ENCODE results near the gene RAB1B. TPM values are rescaled to one million over a fixed set of nuclear protein-coding genes. Genes with fewer than 3 reads are reported as not detected.

RAB1B gene
- total RNA-seq, 2 donors from 2014 or later: 122 to 126 TPM

- Histone ChIP-seq H3K4me1 (ENCODE audit: control insufficient read depth, insufficient read depth, low read length) (no peaks in the 10 kb centered on the region), H3K27me3 (ENCODE audit: control insufficient read depth, insufficient read depth, low read length, poor library complexity, severe bottlenecking) (no peaks in the 10 kb centered on the region), H3K4me3 (ENCODE audit: low read length) (no peak overlapping the region), H3K9ac (ENCODE audit: extremely low read depth, low read length, poor library complexity, severe bottlenecking) (no peak overlapping the region), H3K27ac (ENCODE audit: low read depth, low read length) (no peak overlapping the region), H3K9me3 (ENCODE audit: control insufficient read depth, low read length) (no peaks in the 10 kb centered on the region), H3K36me3 (ENCODE audit: control insufficient read depth, insufficient read depth, low read length) (peaks cover 48% of the 10 kb centered on the region)
- no peaks in the 10 kb centered on the region for H3K27me3 Mint-ChIP-seq (ENCODE audit: insufficient read depth)
- no peak overlapping the region for H3K4me3 Mint-ChIP-seq
- H3K9me3 Mint-ChIP-seq: no peaks in the 10 kb centered on the region
- no peak for DNase-seq
- H3K36me3 Mint-ChIP-seq (ENCODE audit: low read depth): peaks cover 69% of the 10 kb centered on the region
- 89 to 92% methylated on average over 5 to 7 of the region's 7 CpGs for WGBS, 2 experiments (ENCODE audit: insufficient coverage in 1 of 2, insufficient read length in 1 of 2)
- TF ChIP-seq CTCF (conservative IDR thresholded peaks at IDR 0.05): no peak
- peaks cover 3% of the 10 kb centered on the region for H3K4me1 Mint-ChIP-seq
- H3K27ac Mint-ChIP-seq: peak overlapping the region; percentile 42
Observed at GRCh38 chr11:66231561-66231960, 36.9 kb upstream of the RAB1B start.

- H3K27ac Mint-ChIP-seq: no peak overlapping the region
- H3K27me3 Mint-ChIP-seq (ENCODE audit: insufficient read depth): no peaks in the 10 kb centered on the region
- H3K4me3 Mint-ChIP-seq: no peak overlapping the region
- no peaks in the 10 kb centered on the region for H3K9me3 Mint-ChIP-seq
- Histone ChIP-seq H3K4me1 (ENCODE audit: control insufficient read depth, insufficient read depth, low read length) (no peaks in the 10 kb centered on the region), H3K9ac (ENCODE audit: extremely low read depth, low read length, poor library complexity, severe bottlenecking) (no peak overlapping the region), H3K4me3 (ENCODE audit: low read length) (no peak overlapping the region), H3K27ac (ENCODE audit: low read depth, low read length) (no peak overlapping the region), H3K9me3 (ENCODE audit: control insufficient read depth, low read length) (no peaks in the 10 kb centered on the region), H3K27me3 (ENCODE audit: control insufficient read depth, insufficient read depth, low read length, poor library complexity, severe bottlenecking) (no peaks in the 10 kb centered on the region), H3K36me3 (ENCODE audit: control insufficient read depth, insufficient read depth, low read length) (peaks cover 44% of the 10 kb centered on the region)
- no peak for DNase-seq
- H3K4me1 Mint-ChIP-seq: peaks cover 3% of the 10 kb centered on the region
- WGBS, 2 experiments (ENCODE audit: insufficient coverage in 1 of 2, insufficient read length in 1 of 2): 95 to 96% methylated on average over 10 to 11 of the region's 11 CpGs
- no peak for TF ChIP-seq CTCF (conservative IDR thresholded peaks at IDR 0.05)
- peaks cover 64% of the 10 kb centered on the region for H3K36me3 Mint-ChIP-seq (ENCODE audit: low read depth)
Observed at GRCh38 chr11:66232769-66233168, 35.7 kb upstream of the RAB1B start.

GRCh38 chr11:66233301-66233700, 35.1 kb upstream of the RAB1B start:
- Mint-ChIP-seq H3K4me3 (no peak overlapping the region), H3K27ac (no peak overlapping the region), H3K4me1 (peaks cover 2% of the 10 kb centered on the region), H3K27me3 (ENCODE audit: insufficient read depth) (no peaks in the 10 kb centered on the region), H3K9me3 (no peaks in the 10 kb centered on the region), H3K36me3 (ENCODE audit: low read depth) (peaks cover 60% of the 10 kb centered on the region)
- 90 to 91% methylated on average over 1 to 5 of the region's 5 CpGs for WGBS, 2 experiments (ENCODE audit: insufficient coverage in 1 of 2, insufficient read length in 1 of 2)
- TF ChIP-seq CTCF (conservative IDR thresholded peaks at IDR 0.05): no peak
- no peak overlapping the region for H3K4me3 ChIP-seq (ENCODE audit: low read length)
- H3K9ac ChIP-seq (ENCODE audit: extremely low read depth, low read length, poor library complexity, severe bottlenecking): no peak overlapping the region
- H3K4me1 ChIP-seq (ENCODE audit: control insufficient read depth, insufficient read depth, low read length): no peaks in the 10 kb centered on the region
- H3K36me3 ChIP-seq (ENCODE audit: control insufficient read depth, insufficient read depth, low read length): peaks cover 38% of the 10 kb centered on the region
- no peak overlapping the region for H3K27ac ChIP-seq (ENCODE audit: low read depth, low read length)
- no peak for DNase-seq
- no peaks in the 10 kb centered on the region for H3K27me3 ChIP-seq (ENCODE audit: control insufficient read depth, insufficient read depth, low read length, poor library complexity, severe bottlenecking)
- no peaks in the 10 kb centered on the region for H3K9me3 ChIP-seq (ENCODE audit: control insufficient read depth, low read length)
